Activated CD8-positive, alpha-beta memory T cell treated with anti-CD3 and anti-CD28 coated beads for 36 hours (primary cell): ENCODE measurements around the gene GRAMD1A. TPM values are rescaled to one million over a fixed set of nuclear protein-coding genes. Genes with fewer than 3 reads are reported as not detected.

Experiments used
- CTCF ChIA-PET: fragments of 350-600 bp; sonication (Branson Sonifier 250); formaldehyde crosslinking; loops from one replicate; lab custom pipeline; 2021; ENCODE audit warnings: antibody characterized with exemption; lab: Charles Lee
- POLR2A ChIA-PET: fragments of 350-600 bp; sonication (Branson Sonifier 250); formaldehyde crosslinking; loops from one replicate; lab custom pipeline; 2021; ENCODE audit warnings: antibody characterized with exemption; lab: Charles Lee
- total RNA-seq, 2 experiments: library from RNA; stranded (reverse); gene quantifications; one replicate each; pipeline ENCODE4 v1.2.3, GENCODE V29; 2021

The GRAMD1A gene
- total RNA-seq, 2 experiments from 2014 or later = 183 to 188 TPM

GRCh38 chr19:35053667-35054293 is 53.7 kb downstream of the GRAMD1A start:
- POLR2A ChIA-PET = no interaction called here
- CTCF ChIA-PET = interaction anchor here (2.1 kb wide), 1 partner anchor 9 kb away, joined by 9 read pairs; no protein-coding TSS in a partner anchor

- ChIA-PET POLR2A (interaction anchor here (0.6 kb wide), 2 partner anchors 647 to 965 kb away, joined by 3 to 4 read pairs; no protein-coding TSS in a partner anchor), CTCF (interaction anchor here (0.8 kb wide), 1 partner anchor 13 kb away, joined by 3 read pairs; no protein-coding TSS in a partner anchor)
Measured at GRCh38 chr19:35054626-35055025, 54.5 kb downstream of the GRAMD1A start.

GRCh38 chr19:35055715-35056179 is 55.6 kb downstream of the GRAMD1A start:
- POLR2A ChIA-PET = no interaction called here
- CTCF ChIA-PET = interaction anchor here (0.6 to 1.6 kb wide), 4 partner anchors 12 to 1117 kb away, joined by 3 to 4 read pairs (median 4); no protein-coding TSS in a partner anchor

- CTCF ChIA-PET = interaction anchor here (1.6 kb wide), 1 partner anchor 85 kb away, joined by 4 read pairs; no protein-coding TSS in a partner anchor
- POLR2A ChIA-PET = no interaction called here
Measured at GRCh38 chr19:35056513-35057063, 56.5 kb downstream of the GRAMD1A start.

GRCh38 chr19:35058370-35058769 is 58.2 kb downstream of the GRAMD1A start:
- CTCF ChIA-PET = interaction anchor here (1.0 to 1.1 kb wide), 2 partner anchors 10 to 77 kb away, joined by 3 read pairs; partner anchors contain the start of gene LGI4

GRCh38 chr19:35059006-35059798 is 59.1 kb downstream of the GRAMD1A start:
- POLR2A ChIA-PET = no interaction called here
- CTCF ChIA-PET = interaction anchor here (1.0 to 1.1 kb wide), 2 partner anchors 10 to 76 kb away, joined by 3 read pairs; partner anchors contain the start of gene LGI4

More at GRCh38 chr19:35058370-35058769, 58.2 kb downstream of the GRAMD1A start:
- POLR2A ChIA-PET = no interaction called here

- CTCF ChIA-PET = no interaction called here
- POLR2A ChIA-PET = no interaction called here
Measured at GRCh38 chr19:35059799-35060091, 59.6 kb downstream of the GRAMD1A start.

GRCh38 chr19:35060160-35060855 is 60.2 kb downstream of the GRAMD1A start:
- ChIA-PET POLR2A (no interaction called here), CTCF (no interaction called here)

GRCh38 chr19:35061583-35062373 is 61.7 kb downstream of the GRAMD1A start:
- POLR2A ChIA-PET = no interaction called here
- CTCF ChIA-PET = interaction anchor here (0.6 kb wide), 1 partner anchor 11 kb away, joined by 3 read pairs; no protein-coding TSS in a partner anchor

GRCh38 chr19:35062942-35063341 is 62.8 kb downstream of the GRAMD1A start:
- ChIA-PET POLR2A (no interaction called here), CTCF (interaction anchor here (0.6 kb wide), 1 partner anchor 139 kb away, joined by 3 read pairs; no protein-coding TSS in a partner anchor)

- ChIA-PET CTCF (interaction anchor here (1.0 kb wide), 1 partner anchor 70 kb away, joined by 3 read pairs; the partner anchor contains the start of gene LGI4), POLR2A (no interaction called here)
Measured at GRCh38 chr19:35063940-35064818, 64.1 kb downstream of the GRAMD1A start.

- POLR2A ChIA-PET = no interaction called here
- CTCF ChIA-PET = interaction anchor here (1.0 to 2.9 kb wide), 3 partner anchors 27 to 70 kb away, joined by 3 to 29 read pairs (median 10); partner anchors contain the start of gene LGI4
Measured at GRCh38 chr19:35065574-35065973, 65.5 kb downstream of the GRAMD1A start.

- ChIA-PET CTCF (interaction anchor here (1.5 to 2.9 kb wide), 8 partner anchors 14 to 216 kb away, joined by 4 to 29 read pairs (median 8); partner anchors contain the start of genes FXYD3, HAMP and LGI4), POLR2A (no interaction called here)
Measured at GRCh38 chr19:35066121-35066520, 66.0 kb downstream of the GRAMD1A start.

GRCh38 chr19:35066691-35067563 is 66.8 kb downstream of the GRAMD1A start:
- ChIA-PET POLR2A (interaction anchor here (0.6 to 0.7 kb wide), 3 partner anchors 87 to 247 kb away, joined by 4 to 5 read pairs (median 5); partner anchors contain the start of gene FXYD5), CTCF (interaction anchor here (0.6 to 2.9 kb wide), 21 partner anchors 11 to 387 kb away, joined by 3 to 29 read pairs (median 4); partner anchors contain the start of genes FXYD3, HAMP, LGI4 and USF2)

GRCh38 chr19:35068941-35069634 is 69.0 kb downstream of the GRAMD1A start:
- ChIA-PET CTCF (interaction anchor here (1.5 kb wide), 1 partner anchor 46 kb away, joined by 4 read pairs; no protein-coding TSS in a partner anchor), POLR2A (no interaction called here)
